Stomach (tissue), 4 donors: ENCODE measurements around the gene PON2.

Experiments used
- POLR2A ChIP-seq, 4 donors: fragments of 450-650 bp; IDR thresholded peaks; one replicate each; pipeline ENCODE4 v1.6.1; 2016; ENCODE audit warnings: antibody characterized with exemption in 4 of 4, control low read depth in 2 of 4, mild to moderate bottlenecking in 1 of 4, moderate library complexity in 1 of 4
- POLR2AphosphoS5 ChIP-seq, 3 donors: sonication (generic); formaldehyde crosslinking; IDR thresholded peaks; one replicate each; pipeline ENCODE4 v1.6.1; 2016; ENCODE audit warnings: antibody characterized with exemption in 3 of 3
- TF ChIP-seq, protein P1 (sequence below), 7 experiments: fragments of 450-650 bp in 4 of 7; fragments of 200-600 bp in 3 of 7; sonication (generic) in 3 of 7; IDR thresholded peaks; one replicate each; pipeline ENCODE4 v1.5.1; 2016 to 2019; ENCODE audit warnings: antibody characterized with exemption in 7 of 7, control low read depth in 2 of 7, mild to moderate bottlenecking in 1 of 7

DNA sequence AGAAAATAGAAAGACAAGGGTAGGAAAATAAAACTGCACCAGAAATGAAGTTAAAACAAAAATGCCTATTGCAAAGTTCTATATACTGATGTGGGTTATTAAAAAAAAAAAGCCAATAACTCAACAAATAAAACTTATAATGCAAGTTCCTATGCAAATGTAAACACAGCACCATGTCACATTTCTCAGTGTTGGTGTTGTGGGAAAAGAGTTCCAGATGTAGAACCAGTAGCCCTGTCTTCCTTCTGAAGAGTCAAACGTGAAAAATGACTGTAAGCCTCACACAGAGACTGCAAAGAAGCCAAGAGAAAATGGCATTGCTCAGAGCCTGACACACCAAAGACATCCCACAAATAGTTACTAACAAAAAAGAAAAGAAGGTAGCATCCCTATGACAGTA is 10.1 kb downstream of the PON2 start:
- TF ChIP-seq POLR2A (IDR thresholded peaks at IDR 0.05) (no peak), POLR2AphosphoS5 (IDR thresholded peaks at IDR 0.05) (no peak)
- TF ChIP-seq, protein P1, sequence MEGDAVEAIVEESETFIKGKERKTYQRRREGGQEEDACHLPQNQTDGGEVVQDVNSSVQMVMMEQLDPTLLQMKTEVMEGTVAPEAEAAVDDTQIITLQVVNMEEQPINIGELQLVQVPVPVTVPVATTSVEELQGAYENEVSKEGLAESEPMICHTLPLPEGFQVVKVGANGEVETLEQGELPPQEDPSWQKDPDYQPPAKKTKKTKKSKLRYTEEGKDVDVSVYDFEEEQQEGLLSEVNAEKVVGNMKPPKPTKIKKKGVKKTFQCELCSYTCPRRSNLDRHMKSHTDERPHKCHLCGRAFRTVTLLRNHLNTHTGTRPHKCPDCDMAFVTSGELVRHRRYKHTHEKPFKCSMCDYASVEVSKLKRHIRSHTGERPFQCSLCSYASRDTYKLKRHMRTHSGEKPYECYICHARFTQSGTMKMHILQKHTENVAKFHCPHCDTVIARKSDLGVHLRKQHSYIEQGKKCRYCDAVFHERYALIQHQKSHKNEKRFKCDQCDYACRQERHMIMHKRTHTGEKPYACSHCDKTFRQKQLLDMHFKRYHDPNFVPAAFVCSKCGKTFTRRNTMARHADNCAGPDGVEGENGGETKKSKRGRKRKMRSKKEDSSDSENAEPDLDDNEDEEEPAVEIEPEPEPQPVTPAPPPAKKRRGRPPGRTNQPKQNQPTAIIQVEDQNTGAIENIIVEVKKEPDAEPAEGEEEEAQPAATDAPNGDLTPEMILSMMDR (IDR thresholded peaks at IDR 0.05): no peak
